GM23338 (cell line): ENCODE results near the gene CDK5R2.

Experiments
- CREB1 ChIP-seq: fragments of 250-450 bp; sonication (Bioruptor Pico); IDR thresholded peaks from 2 replicates; pipeline ENCODE4 v1.5.0; 2020; ENCODE audit warnings: low read depth, mild to moderate bottlenecking, moderate library complexity
- CTCF ChIP-seq, 2 experiments: fragments of 200-600 bp in 1 of 2; sonication (generic) in 1 of 2; conservative IDR thresholded peaks; 2 replicates each; pipeline versions ENCODE4 v1.5.1 to v1.6.1; 2016 to 2017; ENCODE audit warnings: antibody characterized with exemption in 2 of 2, low read depth in 2 of 2, mild to moderate bottlenecking in 2 of 2, moderate library complexity in 1 of 2
- ETS1 ChIP-seq: IDR thresholded peaks from 2 replicates; pipeline ENCODE4 v1.6.1; 2016; ENCODE audit warnings: antibody characterized with exemption
- EZH2 ChIP-seq: fragments of 200-600 bp; sonication (generic); IDR thresholded peaks from one replicate; pipeline ENCODE4 v1.8.0; 2017; ENCODE audit warnings: antibody characterized with exemption, mild to moderate bottlenecking, low read depth; ENCODE audit not compliant: unreplicated experiment
- EZH2phosphoT487 ChIP-seq: fragments of 200-600 bp; sonication (generic); IDR thresholded peaks from one replicate; pipeline ENCODE4 v1.8.1; 2018; ENCODE audit warnings: antibody characterized with exemption; ENCODE audit not compliant: unreplicated experiment
- JUNB ChIP-seq: IDR thresholded peaks from one replicate; pipeline ENCODE4 v1.6.1; 2016; ENCODE audit warnings: antibody characterized with exemption; ENCODE audit not compliant: unreplicated experiment
- NANOG ChIP-seq: IDR thresholded peaks from 2 replicates; pipeline ENCODE4 v1.6.1; 2016; ENCODE audit warnings: antibody characterized with exemption, borderline replicate concordance
- POLR2AphosphoS5 ChIP-seq: IDR thresholded peaks from 2 replicates; pipeline ENCODE4 v1.6.1; 2016; ENCODE audit warnings: antibody characterized with exemption, low read depth
- REST ChIP-seq: IDR thresholded peaks from one replicate; pipeline ENCODE4 v1.6.1; 2018; ENCODE audit warnings: antibody characterized with exemption; ENCODE audit not compliant: unreplicated experiment
- STAT1 ChIP-seq: IDR thresholded peaks from one replicate; pipeline ENCODE4 v1.6.1; 2016; ENCODE audit warnings: antibody characterized with exemption; ENCODE audit not compliant: unreplicated experiment
- ZNF114 ChIP-seq: fragments of 250-450 bp; sonication (Bioruptor Pico); IDR thresholded peaks from 2 replicates; pipeline ENCODE4 v1.5.0; 2020; ENCODE audit warnings: mild to moderate bottlenecking, moderate library complexity
- ZNF331 ChIP-seq: fragments of 250-450 bp; sonication (Bioruptor Pico); IDR thresholded peaks from 2 replicates; pipeline ENCODE4 v1.5.0; 2020; ENCODE audit warnings: low read depth, mild to moderate bottlenecking, moderate library complexity

GRCh38 chr2:218983263-218983933, 23.9 kb downstream of the CDK5R2 start:
- TF ChIP-seq ZNF331 (CRISPR knock-in tag) (no peak), CTCF (conservative IDR thresholded peaks at IDR 0.05; ENCODE audit: low read depth in 2 of 2) (no peak), EZH2 (peak; percentile 98), ETS1 (no peak), POLR2AphosphoS5 (no peak), CREB1 (CRISPR knock-in tag) (no peak), NANOG (no peak), EZH2phosphoT487 (peak; percentile 82), JUNB (no peak), STAT1 (no peak), REST (no peak), ZNF114 (CRISPR knock-in tag) (no peak)
